AG08395 (cell line): Measurements from ENCODE around the gene SORCS2.

Experiments
- DNase-seq: peaks from one replicate; pipeline ENCODE4 v3.0.0; 2012; ENCODE audit warnings: mixed read lengths, low spot score

SORCS2 gene

DNA sequence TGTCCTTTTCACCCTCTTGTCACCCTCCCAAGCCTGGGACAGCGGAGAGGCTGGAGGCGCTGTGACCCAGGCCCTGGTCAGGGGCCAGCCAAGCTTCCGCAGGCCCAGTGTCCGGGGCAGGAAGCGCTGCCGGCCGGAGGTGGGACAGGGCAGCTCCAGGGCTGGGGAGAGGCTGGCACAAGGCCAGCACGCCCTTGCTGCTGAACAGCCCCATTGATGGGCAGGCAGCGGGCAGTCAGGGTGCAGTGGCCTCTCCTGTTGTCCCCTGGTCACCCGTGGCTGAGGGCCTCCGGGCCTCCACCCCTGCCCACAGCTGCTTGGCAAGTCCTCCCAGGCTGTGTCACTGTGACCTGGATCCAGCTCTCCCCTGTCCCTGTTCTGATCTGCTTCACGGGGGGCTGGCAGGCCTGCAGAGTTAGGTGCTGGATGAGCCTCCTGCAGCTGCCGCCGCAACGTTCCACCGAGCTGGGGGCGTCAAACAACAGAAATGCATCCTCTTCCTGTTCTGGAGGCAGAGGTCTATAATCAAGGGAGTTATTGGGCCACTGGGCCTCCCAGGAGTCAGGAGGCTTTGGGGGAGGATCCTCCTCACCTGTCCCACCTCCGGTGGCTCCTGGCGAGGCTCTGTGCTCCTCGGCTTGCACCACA, 134.5 kb downstream of the SORCS2 start:
- DNase-seq: no peak

DNA sequence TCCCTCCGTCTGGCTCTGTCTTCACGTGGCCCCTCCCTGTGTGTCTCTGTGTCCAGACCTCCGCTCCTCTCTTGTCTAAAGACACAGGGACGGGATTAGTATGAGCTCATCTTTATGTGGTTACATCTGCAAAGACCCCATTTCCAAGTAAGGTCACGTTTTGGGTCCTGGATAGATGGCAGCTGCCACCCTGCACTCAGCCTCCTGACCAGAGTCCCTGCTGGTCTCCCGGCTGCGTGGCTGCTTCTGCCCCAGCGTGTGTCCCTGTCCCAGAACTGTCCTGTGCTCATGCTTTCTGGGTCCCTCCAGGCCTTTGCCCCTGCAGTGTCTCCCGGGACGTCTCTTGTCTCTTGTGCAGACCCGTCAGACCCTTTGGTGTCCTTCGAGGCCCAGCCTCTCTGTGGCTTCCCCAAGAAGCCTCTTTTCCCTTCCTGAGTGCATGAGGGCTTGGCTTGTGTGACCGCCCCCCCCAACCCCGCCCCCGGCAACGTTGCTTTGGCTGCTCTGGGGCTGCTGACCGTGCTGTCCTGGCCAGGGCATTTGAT, 135.1 kb downstream of the SORCS2 start:
- DNase-seq: no peak

DNA sequence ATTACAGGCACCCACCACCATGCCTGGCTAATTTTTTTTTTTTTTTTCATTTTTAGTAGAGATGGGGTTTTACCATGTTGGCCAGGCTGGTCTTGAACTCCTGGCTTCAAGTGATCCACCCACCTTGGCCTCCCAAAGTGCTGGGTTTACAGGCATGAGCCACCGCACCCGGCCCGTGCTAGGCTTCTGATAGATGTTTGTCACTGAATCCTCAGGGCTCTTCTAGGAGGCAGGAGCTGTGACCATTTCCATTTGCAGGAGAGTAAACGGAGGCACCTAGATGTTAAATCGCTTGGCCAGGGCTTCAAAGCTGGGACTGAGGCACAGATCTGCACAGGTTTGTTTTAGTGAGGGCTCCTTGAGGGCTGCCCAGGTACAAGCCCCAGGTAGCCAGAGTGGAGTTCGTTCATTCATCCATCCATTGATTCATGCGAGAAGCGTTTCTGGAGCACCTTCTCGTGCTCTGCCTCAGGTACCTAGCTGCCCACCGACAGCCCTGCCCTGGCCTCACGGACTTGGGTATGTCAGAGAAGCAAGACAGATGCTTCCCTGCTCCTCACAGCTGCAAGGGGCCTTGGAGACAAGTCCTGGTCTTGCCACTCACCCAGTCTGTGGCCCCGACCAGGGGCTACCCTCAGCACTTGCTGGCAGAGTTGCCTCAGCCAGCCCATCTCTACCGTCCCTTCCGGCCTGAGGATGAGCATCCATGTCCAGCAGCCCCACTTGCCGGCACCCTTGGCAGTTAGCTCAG, 136.0 kb downstream of the SORCS2 start:
- DNase-seq: no peak

DNA sequence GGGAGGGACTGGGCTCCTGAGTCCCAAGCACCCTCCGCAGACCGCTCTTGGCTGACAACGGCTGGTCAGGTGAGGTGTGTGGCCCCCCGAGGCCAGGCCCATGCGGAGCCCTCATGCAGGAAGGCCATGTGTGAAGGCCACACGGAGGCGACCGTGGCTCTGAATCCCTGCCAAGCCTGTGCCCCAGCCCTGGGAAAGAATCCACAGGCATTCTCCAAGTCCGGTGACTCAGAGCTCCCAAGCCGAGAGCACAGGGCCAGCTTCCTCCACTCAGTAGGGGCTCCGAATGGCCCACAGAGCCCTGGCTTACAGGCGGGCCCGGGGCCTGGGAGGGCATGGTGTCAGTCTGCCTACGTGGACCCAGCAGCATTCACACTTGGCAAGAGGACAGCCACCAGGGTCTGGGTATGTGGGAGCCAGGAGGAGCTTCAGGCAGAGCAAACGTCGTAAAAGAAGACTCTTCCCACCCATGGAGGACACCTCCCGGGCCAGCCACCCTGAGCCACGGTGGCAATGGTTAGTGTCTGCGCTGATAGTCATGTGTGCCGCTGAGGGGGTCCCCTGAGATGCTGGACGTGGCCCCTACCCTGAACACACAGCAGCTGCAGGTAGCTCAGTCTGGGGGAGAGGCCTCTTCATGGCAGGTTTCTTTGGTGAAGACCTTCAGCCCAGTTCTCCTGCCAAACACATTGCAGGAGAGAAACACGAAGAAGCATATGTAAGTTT, 136.7 kb downstream of the SORCS2 start:
- peak; percentile 95 for DNase-seq

DNA sequence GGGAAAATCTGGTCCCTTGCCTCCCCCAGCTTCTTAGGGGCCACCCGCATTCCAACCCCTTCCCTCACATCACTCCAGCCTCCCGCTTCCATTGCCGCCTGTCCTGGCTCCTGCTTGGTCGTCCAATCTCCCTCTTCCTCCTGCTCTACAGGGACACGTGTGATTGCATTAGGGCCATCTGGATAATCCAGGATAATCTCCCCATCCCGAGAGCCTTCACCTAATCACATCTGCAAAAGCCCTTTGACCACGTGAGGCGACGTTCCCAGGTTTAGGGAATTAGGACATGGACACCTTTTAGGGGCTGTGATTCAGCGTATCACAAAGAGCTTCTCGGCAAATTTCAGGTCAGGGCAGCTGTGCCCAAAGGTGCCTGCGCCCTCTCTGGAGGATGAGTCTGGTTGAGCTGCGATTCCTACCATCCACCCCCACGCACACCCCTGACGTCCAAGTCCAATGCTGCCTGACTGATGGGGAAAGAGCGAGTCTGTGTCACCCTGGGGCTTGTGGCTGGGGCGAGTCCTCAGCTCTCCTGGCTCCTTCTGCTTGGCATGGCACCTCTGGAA, 137.8 kb downstream of the SORCS2 start:
- no peak for DNase-seq

DNA sequence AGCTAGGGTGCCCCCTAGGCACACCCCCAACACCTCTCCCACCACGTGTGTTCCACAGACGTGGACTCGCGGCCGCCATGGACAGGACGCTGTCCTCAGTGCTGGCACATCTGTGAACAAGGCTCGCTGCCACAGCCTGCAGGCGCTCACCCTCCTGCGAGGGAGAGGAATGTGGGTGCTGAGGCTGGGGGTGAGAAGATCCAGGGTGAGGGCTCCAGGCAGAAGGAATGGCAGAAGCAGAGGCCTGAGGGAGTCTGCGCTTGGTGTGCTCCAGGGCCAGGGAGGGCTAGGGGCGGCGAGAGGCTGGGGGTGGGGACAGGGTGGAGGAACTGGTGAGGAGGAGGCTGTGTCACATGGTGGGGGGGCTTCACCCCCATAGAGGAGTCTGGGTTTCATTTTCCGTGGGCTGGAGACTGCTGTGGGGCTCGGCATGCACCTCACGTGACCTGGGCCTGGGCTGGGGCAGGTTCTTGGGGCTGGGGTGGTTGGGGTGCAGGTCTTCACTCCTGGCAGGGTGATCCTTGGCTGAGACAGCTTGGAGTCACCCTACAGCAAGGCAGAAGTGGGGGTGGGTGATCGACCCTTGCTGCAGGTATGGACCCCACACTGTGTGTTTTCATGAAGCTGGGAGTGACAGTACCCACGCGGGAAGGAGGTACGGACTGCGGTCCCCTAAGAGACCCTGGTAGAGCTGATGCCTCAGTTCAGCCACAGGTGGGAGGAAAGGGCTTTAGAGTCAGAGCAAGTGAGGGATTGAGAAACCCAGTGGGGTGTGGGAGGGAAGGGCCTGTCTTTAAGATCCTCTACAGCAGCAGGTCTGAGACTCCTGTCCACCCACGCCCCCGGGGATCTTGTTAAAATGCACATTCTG, 138.7 kb downstream of the SORCS2 start:
- no peak for DNase-seq

DNA sequence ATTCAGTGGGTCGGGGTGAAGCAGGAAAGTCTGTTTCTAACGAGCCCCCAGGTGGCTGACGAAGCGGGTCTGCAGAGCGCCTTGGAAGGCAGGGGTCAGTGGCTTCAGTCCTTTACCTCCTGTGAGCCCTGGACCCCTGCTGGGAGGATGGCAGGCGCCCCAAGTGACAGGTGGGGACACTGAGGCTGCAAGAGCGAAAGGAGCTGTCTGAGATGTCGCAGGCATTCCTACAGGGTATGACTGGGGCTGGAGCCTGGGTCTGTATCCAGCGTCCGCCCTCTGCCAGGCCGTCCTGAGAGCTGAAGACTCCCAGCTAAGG, 139.3 kb downstream of the SORCS2 start:
- DNase-seq: no peak

DNA sequence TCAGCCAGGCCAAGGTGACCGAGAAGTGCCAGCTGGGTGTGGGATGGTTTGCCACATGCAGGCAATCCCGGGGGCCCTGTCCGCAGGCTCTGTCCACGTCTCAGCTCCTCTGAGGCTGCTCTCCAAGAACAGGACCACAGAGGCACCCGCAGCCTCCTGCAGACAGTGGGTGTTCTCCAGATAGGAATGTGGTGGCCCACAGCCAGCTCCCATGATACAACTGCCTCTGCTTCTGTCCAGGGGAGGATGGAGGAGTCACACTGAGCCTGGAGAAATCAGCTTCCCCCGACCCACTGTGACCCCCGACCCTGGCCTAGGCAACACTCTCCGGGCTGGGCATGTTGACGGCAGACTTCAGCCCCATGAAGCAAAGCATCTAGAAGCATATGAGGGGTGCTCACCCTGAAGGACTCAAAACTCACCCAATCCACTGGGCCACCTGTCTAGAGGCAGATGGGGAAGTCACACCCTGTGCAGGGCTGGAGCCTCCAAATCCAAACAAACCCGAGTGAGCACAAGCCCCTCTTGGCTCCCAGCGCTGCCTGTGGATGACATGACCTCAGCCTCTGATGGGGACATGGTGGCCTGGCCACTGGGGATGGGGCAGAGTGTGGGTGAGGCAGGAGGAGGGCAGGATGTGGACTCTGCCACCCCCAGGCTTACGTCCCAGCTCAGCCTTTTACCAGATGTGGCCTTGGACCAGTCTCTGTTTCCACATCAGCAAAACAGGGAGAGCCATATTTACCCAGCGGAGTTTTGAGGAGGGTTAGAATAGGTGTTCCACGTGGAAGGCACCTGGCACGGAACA, 140.1 kb downstream of the SORCS2 start:
- peak; percentile 84 for DNase-seq

DNA sequence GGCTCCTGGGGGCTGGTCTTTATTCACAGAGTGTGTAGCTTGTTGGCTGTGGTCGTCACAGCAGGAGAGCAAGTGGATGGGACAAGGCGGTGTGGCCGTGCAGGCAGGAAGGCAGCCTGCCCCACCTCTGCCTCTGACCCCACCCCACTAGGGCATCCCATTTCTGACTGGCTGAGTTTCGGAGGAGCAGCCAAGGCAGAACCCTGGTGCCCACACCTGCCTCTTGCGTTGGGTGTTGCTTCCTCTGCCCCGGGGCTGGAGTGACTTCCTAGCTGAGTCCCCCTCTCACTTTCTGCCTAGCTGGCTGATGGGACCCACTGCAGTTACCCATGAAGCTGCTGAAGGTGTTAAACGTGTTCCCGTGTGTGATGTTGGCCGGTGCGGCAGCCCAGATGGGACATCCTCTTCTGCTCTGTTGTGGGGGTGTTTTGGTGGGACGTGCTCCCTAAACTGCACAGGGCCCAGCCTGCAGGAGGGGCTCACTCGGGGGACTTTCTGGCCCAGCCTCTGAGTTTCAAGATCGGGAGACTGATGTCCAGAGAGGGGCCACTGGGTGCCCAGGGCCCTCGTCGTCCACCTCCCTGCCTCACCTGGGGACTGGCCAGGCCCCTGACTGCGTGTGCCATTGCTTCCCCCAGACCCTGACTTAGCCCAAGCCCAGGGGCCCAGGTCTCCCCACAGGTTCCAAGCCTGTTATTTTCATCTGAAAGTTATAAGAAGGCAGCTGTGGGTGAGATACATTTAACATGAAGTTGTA, 140.9 kb downstream of the SORCS2 start:
- DNase-seq: no peak

DNA sequence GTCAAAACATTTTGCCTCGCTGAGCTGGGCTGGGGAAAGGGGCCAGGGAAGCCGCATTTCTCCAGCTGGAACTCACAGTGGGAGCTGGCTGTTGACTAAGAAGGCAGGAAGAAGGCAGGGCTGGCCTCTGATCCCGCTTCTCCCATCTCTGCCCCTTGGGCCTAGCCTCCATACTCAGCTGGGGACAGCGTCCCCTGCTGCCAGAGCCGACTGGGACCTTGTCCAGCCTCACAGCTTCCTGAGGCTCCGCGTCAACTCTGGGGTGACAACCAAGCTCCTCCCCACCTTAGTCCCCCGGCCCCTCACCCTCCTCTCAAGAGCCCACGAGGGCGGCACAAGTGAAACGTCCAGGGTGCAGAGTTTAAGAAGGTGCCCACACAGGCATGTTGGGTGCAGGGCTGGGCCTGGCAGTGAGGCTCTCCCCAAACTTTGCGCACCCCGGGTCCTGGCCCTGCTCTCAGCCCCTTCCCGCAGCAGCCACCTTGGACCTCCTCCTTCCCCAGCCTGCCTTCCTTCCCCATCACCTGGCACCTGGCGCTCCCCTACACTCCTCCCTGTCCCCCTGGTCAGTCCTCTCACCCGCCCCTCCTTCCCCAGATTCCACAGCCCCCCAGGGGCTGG, 141.6 kb downstream of the SORCS2 start:
- no peak for DNase-seq

DNA sequence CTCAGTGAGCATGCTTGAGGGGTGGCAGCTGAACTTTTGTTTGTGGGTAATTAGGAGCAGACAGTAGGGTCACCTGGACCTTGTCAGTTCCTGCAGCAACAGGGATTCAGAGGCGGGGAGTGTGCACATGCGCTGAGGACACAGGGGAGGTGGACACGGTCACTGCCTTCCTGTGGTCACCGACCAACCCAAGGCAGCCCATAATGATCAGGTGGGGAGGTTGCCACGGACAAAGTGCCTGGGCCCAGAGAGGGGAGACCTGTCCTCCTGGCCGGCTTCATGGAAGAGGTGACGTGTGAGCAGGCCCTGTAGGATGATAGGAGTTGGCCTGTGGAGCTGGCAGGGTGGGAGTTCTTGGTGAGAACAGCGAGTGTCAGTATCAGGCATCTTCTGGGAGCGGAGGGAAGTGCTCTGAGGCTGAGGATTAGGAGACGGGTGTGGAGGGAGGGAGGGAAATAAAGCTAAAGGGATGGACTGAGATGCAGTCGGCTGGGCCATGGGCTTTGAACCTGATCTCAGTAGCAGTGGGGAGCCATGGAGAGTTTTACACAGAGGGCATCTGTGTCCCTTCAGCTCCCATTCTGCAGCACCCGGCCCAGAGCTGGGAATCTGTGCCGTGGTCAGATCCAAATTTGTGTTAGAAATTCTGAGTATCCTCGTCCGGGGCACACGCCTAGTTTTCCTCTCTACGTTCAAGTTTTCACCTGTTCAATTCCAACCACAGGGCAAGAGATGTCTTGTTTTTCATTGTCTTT, 142.4 kb downstream of the SORCS2 start:
- DNase-seq: no peak

DNA sequence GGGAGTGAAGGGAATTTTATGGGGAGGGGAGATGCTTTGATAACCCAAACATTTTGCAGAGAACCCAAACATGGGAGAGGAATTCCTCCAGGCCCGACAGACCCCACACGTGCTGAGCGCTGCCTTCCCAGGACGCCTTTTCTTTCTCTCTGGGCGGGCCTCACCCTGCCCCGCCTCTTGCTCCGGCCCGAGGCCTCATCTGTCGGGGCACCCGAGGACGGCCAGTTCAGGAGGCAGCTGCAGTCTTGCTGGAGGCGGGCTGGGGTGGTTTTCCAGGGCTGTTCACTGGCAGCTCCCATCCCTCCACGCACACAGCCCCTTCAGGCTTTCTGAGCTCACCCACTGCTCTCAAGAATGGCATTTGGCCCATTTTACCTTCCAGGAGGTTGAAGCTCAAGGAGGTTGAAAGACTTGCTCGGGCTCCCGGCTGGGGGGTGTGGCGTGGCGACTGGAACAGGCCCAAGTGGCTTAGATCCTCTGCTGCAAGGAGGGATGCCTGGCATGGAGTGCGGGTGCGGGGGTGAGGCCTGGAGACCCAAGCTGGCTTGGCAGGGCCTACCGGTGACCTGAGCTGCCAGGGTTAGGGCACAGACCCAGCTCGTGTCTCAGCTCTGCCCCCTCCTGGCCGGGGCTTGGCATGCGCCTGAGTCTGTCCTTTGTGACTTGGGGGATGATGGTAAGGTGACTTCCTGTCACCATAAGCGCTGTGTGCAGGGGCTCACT, 143.2 kb downstream of the SORCS2 start:
- DNase-seq: peak; percentile 67

DNA sequence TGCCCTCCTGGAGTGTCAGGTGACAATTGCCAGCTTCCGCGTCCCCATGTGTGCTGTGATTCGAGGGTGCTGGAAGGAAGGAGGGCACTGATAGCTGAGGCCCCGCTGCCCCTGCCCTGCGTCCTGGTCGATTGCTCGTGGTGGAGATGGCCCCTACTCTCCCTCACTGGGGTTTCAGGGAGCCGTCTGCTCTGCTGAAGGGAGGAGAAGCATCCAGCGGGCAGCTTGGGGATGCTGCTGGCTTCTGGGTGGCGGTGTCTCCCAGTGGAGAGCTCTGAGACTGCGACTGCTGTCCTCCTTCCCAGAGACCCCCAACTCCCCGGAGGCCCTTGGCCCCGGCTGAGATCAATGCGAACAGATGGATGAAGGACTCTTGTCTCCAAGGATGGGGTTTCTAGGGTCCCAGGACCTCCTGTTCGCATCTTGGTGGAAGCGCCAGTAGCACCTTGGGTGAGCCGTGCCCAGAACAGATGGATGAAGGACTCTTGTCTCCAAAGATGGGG, 143.8 kb downstream of the SORCS2 start:
- DNase-seq: no peak

DNA sequence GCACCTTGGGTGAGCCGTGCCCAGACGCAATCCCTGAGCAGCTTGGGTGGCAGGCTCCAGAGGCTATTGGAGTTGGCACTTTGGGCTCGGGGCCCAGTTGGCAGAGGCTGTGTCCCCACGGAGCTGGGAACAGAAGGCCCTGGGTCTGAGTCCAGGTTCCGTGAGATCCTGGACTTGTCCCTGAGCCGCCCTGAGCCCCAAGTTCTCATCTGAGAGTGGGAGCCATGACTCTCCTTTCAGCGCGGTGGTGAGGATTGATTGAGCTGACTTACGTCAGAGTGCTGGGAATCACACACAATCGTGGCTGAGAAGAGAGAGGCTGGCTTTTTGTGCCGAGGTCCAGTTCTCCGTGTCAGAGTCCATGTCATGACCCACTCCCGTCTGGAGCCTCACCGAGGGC, 144.4 kb downstream of the SORCS2 start:
- DNase-seq: no peak

DNA sequence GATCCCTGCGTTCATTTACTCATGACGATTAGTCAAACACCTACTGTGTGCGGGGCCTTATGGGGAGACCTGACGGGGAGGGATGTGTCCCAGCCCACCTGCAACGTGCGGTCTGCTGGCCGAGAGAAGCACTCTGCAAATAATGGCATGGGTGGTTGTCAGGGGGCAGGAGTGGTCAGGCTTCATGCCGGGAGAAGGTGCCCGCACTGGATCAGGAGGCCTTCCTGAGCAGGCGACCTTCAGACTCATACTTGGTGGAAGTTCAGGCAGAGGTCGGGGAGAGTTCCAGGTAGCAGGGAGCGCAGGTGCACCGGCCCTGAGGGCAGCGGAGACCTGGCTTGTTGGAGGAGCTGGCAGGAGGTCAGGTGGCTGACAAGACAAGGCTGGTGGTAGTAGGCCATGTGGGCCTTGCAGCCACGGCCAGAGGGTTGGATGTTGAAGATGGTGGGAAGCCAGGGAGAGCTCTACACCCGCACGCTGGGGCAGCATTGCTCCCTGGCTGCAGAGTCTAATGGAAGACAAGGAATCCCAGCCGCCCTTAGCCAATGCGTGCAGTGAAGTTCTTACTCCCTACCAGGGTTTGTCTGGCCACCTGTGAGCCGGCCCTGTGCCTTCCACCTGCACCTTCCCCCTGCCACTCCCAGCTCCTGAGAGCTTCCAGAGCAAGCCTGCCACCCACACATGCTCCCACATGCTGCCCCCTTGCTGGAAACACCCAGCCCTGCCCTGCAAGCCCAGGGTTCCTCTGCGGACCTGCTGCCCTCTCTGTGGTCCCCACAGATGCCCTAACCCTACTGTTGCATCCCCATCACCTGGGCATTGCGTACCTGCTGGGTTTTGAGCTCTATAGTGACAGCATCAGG, 145.1 kb downstream of the SORCS2 start:
- no peak for DNase-seq

DNA sequence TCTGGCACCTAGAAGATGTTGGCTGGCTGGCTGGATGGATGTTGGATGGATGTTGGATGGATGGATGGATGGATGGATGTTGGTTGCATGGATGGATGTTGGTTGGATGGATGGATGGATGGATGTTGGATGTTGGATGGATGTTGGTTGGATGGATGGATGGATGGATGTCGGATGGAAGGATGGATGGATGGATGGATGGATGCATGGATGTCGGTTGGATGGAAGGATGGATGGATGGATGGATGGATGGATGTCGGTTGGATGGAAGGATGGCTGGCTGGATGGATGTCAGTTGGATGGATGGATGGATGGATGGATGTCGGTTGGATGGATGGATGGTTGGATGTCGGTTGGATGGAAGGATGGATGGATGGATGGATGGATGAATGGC, 145.7 kb downstream of the SORCS2 start:
- DNase-seq: no peak
